K562 (cell line): ENCODE results near the gene IGF2BP3. TPM values are rescaled to one million over a fixed set of nuclear protein-coding genes. Genes with fewer than 3 reads are reported as not detected.

Experiments
- ATAC-seq: fragments of 200-7000 bp; cut with Tn5 transposase; 3 replicates; pipeline ENCODE4 v1.9.1; 2020; ENCODE audit warnings: moderate library complexity
- BruUV-seq: library from RNA; stranded (reverse); fragments of 400-500 nt; replicated peaks from 2 replicates; lab custom pipeline; 2021; lab: Mats Ljungman, UMichigan
- CTCF ChIA-PET: fragments of 300-600 bp; formaldehyde crosslinking; extraction: SDS; loops from one replicate; lab custom pipeline; 2021; ENCODE audit warnings: low intra/inter-chr PET ratio; lab: Yijun Ruan, JAX
- POLR2A ChIA-PET: fragments of 300-600, 350-650 bp; sonication (Branson Sonifier 250); formaldehyde crosslinking; extraction: SDS; loops from one replicate; lab custom pipeline; 2021; ENCODE audit warnings: antibody characterized with exemption, inconsistent platforms; lab: Yijun Ruan, JAX
- DNase-seq, 4 experiments: peaks; one replicate each; pipeline versions ENCODE4 v3.0.0 to v3.0.0-alpha.2; 2011 to 2018; ENCODE audit warnings: low spot score in 3 of 4, mixed read lengths in 3 of 4; ENCODE audit errors: extremely low read depth in 1 of 4
- FAIRE-seq: peaks from 2 replicates; lab custom pipeline; 2011; peaks lifted over from hg19 to GRCh38; lab: Jason Lieb, UNC
- H2AFZ ChIP-seq: 2 replicates; pipeline ENCODE4 v1.6.0; 2011; ENCODE audit warnings: low read depth, low read length, control low read depth, inconsistent platforms
- H3K27ac ChIP-seq: fragments of 200-600 bp; 3 replicates; pipeline ENCODE4 v1.8.0; 2011; ENCODE audit warnings: low read depth, mild to moderate bottlenecking, control low read depth, inconsistent platforms, low read length, moderate library complexity, mixed read lengths; ENCODE audit errors: extremely low read depth
- H3K27me3 ChIP-seq, 2 experiments: fragments of 300-600 bp in 1 of 2; 2 replicates in 1 of 2; 3 replicates in 1 of 2; pipeline versions ENCODE4 v1.6.0 to v1.8.0; 2011; ENCODE audit warnings: inconsistent platforms in 2 of 2, low read length in 2 of 2, mild to moderate bottlenecking in 1 of 2, mixed read lengths in 1 of 2, moderate library complexity in 1 of 2; ENCODE audit not compliant: control insufficient read depth in 2 of 2, insufficient read depth in 2 of 2
- H3K36me3 ChIP-seq: fragments of 300-600 bp; 3 replicates; pipeline ENCODE4 v1.8.0; 2011; ENCODE audit warnings: mild to moderate bottlenecking, low read length, inconsistent platforms; ENCODE audit not compliant: control insufficient read depth, insufficient read depth
- H3K4me1 ChIP-seq, 2 experiments: fragments of 200-600 bp in 1 of 2; replicated peaks in 1 of 2; 2 replicates in 1 of 2; 3 replicates in 1 of 2; pipeline versions ENCODE4 v1.5.1 to v1.8.0; 2011; ENCODE audit warnings: inconsistent platforms in 2 of 2, low read length in 2 of 2, mild to moderate bottlenecking in 1 of 2, mixed read lengths in 1 of 2, moderate library complexity in 1 of 2; ENCODE audit not compliant: control insufficient read depth in 2 of 2, insufficient read depth in 2 of 2
- H3K4me2 ChIP-seq: 2 replicates; pipeline ENCODE4 v1.6.1; 2011; ENCODE audit warnings: low read length, control low read depth, inconsistent platforms, mixed read lengths; ENCODE audit not compliant: insufficient read depth
- H3K4me3 ChIP-seq: fragments of 200-600 bp; sonication (generic), shearing (Covaris generic); 2 replicates; pipeline ENCODE4 v1.5.1; 2016; ENCODE audit warnings: control low read depth, inconsistent platforms
- H3K79me2 ChIP-seq: fragments of 200-600 bp; 3 replicates; pipeline ENCODE4 v1.8.0; 2011; ENCODE audit warnings: low read length, inconsistent platforms; ENCODE audit not compliant: control insufficient read depth, insufficient read depth
- H3K9ac ChIP-seq, 2 experiments: 2 replicates each; pipeline versions ENCODE4 v1.6.0 to v1.6.1; 2011; ENCODE audit warnings: low read depth in 2 of 2, low read length in 2 of 2, control low read depth in 1 of 2, inconsistent platforms in 1 of 2, mild to moderate bottlenecking in 1 of 2, mixed read lengths in 1 of 2; ENCODE audit not compliant: insufficient read depth in 1 of 2
- H3K9me1 ChIP-seq: one replicate; pipeline ENCODE4 v1.6.0; 2011; ENCODE audit warnings: inconsistent platforms, mild to moderate bottlenecking, low read length, moderate library complexity; ENCODE audit not compliant: control insufficient read depth, insufficient read depth
- H3K9me3 ChIP-seq: replicated peaks from 2 replicates; pipeline ENCODE4 v1.5.1; 2011; ENCODE audit warnings: low read depth, low read length, inconsistent platforms; ENCODE audit not compliant: control insufficient read depth, insufficient read depth
- H4K20me1 ChIP-seq: replicated peaks from 2 replicates; pipeline ENCODE4 v1.6.1; 2011; ENCODE audit warnings: low read length, inconsistent platforms, mixed read lengths; ENCODE audit not compliant: control insufficient read depth, insufficient read depth
- CHD1 ChIP-seq: fragments of 200-600 bp; sonication (generic); IDR thresholded peaks from one replicate; pipeline ENCODE4 v1.6.1; 2012; ENCODE audit warnings: mild to moderate bottlenecking, moderate library complexity, low read length, inconsistent platforms
- CUX1 ChIP-seq: fragments of 200-800 bp; sonication (Bioruptor generic); IDR thresholded peaks from 2 replicates; pipeline ENCODE4 v1.6.1; 2016; ENCODE audit warnings: missing genetic modification characterization, missing compliant biosample characterization
- DNMT1 ChIP-seq: fragments of 450-650 bp; IDR thresholded peaks from 2 replicates; pipeline ENCODE4 v1.6.1; 2016; ENCODE audit warnings: antibody characterized with exemption, mild to moderate bottlenecking
- EHMT2 ChIP-seq: fragments of 450-650 bp; IDR thresholded peaks from 2 replicates; pipeline ENCODE4 v1.6.1; 2018; ENCODE audit warnings: antibody characterized with exemption
- ETV1 ChIP-seq: fragments of 450-650 bp; conservative IDR thresholded peaks from 2 replicates; pipeline ENCODE4 v1.6.1; 2016; ENCODE audit warnings: missing genetic modification characterization, control low read depth, low read depth, missing compliant biosample characterization
- KAT8 ChIP-seq: fragments of 450-650 bp; IDR thresholded peaks from 2 replicates; pipeline ENCODE4 v1.6.1; 2016; ENCODE audit warnings: low read depth, mild to moderate bottlenecking
- SLC30A9 ChIP-seq: fragments of 250-450 bp; sonication (Bioruptor Pico); IDR thresholded peaks from 2 replicates; pipeline ENCODE4 v1.8.0; 2022; ENCODE audit warnings: mild to moderate bottlenecking, moderate library complexity
- TAF7 ChIP-seq: fragments of 450-650 bp; IDR thresholded peaks from 2 replicates; pipeline ENCODE4 v1.6.1; 2016; ENCODE audit warnings: missing genetic modification characterization, missing compliant biosample characterization
- TEAD1 ChIP-seq, 2 experiments: fragments of 450-650 bp in 1 of 2; sonication (generic) in 1 of 2; formaldehyde crosslinking; IDR thresholded peaks; 2 replicates each; pipeline versions ENCODE4 v1.4.0 to v1.8.0; 2020 to 2022; ENCODE audit warnings: mild to moderate bottlenecking in 2 of 2, missing genetic modification reagents in 1 of 2
- TSHZ1 ChIP-seq: fragments of 250-450 bp; sonication (Bioruptor Pico); IDR thresholded peaks from 2 replicates; pipeline ENCODE4 v1.4.0; 2020; ENCODE audit warnings: mild to moderate bottlenecking, moderate library complexity
- WGBS: fragments of 100-300 bp; shearing (Covaris generic); methylation state at CpG from one replicate; pipeline ENCODE4 v1.1.6; 2016; ENCODE audit warnings: low coverage, mixed read lengths; ENCODE audit not compliant: insufficient coverage; ENCODE audit errors: missing lambda C conversion rate; 5-methylcytosine and 5-hydroxymethylcytosine counted together
- in situ Hi-C: fragments of 300-500 bp; cut with MboI; formaldehyde crosslinking; loops from 4 replicates; pipeline ENCODE4 v1.15.0; 2018; ENCODE audit warnings: inconsistent platforms, mixed read lengths
- intact Hi-C: fragments of 100-400 bp; cut with micrococcal nuclease; formaldehyde crosslinking; loops from 2 replicates; pipeline ENCODE4 v1.14.2; 2022
- polyA plus RNA-seq, 8 experiments: library from polyadenylated mRNA; depleted of rRNA in 4 of 8; stranded (reverse) in 5 of 8; unstranded in 3 of 8; fragments of >200 nt; fragmentation: Nextera tagmentation in 2 of 8; fragmentation: Illumina TruSeq in 1 of 8; extraction: Ambion mirVana in 2 of 8; extraction: Trizol in 1 of 8; gene quantifications; 2 replicates each; pipeline versions ENCODE4 v1.2.1 to v1.2.3, GENCODE V29; 2011 to 2014; ENCODE audit warnings: inconsistent platforms in 1 of 8, missing spikeins in 1 of 8
- total RNA-seq, 7 experiments: library from RNA; depleted of rRNA in 6 of 7; stranded (reverse); fragments of >200 nt in 6 of 7; fragmentation: Illumina TruSeq in 2 of 7; extraction: Trizol in 2 of 7; gene quantifications; 2 replicates each; pipeline versions ENCODE4 v1.2.1 to v1.2.3, GENCODE V29; 2011 to 2021; ENCODE audit warnings: low replicate concordance in 1 of 7

Gene IGF2BP3
- total and polyA plus RNA-seq, 9 of the 15 experiments (the other 6 are each of a cell fraction or from before 2014, with no cell fraction given): 8.4 to 88.1 (median 61.2) TPM

- CTCF ChIA-PET: interaction anchor here (0.9 to 2.7 kb wide), 2 partner anchors 188 to 191 kb away, joined by 3 to 25 read pairs; no protein-coding TSS in a partner anchor
- POLR2A ChIA-PET: no interaction called here
- 85% methylated on average over 3 of the region's 3 CpGs for WGBS
- Histone ChIP-seq H3K9ac (no peak overlapping the region), H3K27me3 (no peaks in the 10 kb centered on the region), H3K4me3 (no peak overlapping the region), H3K79me2 (peaks cover 15% of the 10 kb centered on the region; the same call in 1 of the 3 replicates), H3K4me2 (no peak overlapping the region), H3K9me3 (no peaks in the 10 kb centered on the region), H2AFZ (no peak overlapping the region), H3K9me1 (no peaks in the 10 kb centered on the region), H3K4me1 (peaks cover 0 to 8% of the 10 kb centered on the region in 2 experiments; a peak in 2 of 5 replicates), H3K27ac (no peak overlapping the region), H3K36me3 (peaks cover 40% of the 10 kb centered on the region; the same call in 2 of the 3 replicates)
- in situ Hi-C loops (no loop called here), intact Hi-C loops (loop anchor here (1.0 to 10.0 kb wide), 5 partner anchors 76 to 348 kb away; partner anchors contain the start of gene IGF2BP3)
- no TSS peak for BruUV-seq
- FAIRE-seq (no peak), ATAC-seq (no peak)
- TF ChIP-seq TEAD1 (CRISPR knock-in tag; IDR thresholded peaks at IDR 0.05) (no peak), DNMT1 (no peak), ETV1 (tag) (no peak), CHD1 (no peak), CUX1 (CRISPR knock-in tag) (no peak), SLC30A9 (no peak), TSHZ1 (CRISPR knock-in tag) (no peak), TAF7 (tag) (no peak), KAT8 (no peak), EHMT2 (no peak)
- TF ChIP-seq, all 486 proteins: peak for 0
- H4K20me1 ChIP-seq: no peaks in the 10 kb centered on the region
- DNase-seq: no peak
Observed at GRCh38 chr7:23356726-23357125, 113.6 kb downstream of the IGF2BP3 start.
